GM19193 (cell line): ENCODE measurements around the gene TMTC2.

Source experiments
- POLR2A ChIP-seq: IDR thresholded peaks from 4 replicates; pipeline ENCODE4 v1.6.1; 2011; ENCODE audit not compliant: insufficient read depth, insufficient read length; ENCODE audit errors: extremely low read depth

TMTC2 gene

GRCh38 chr12:82893896-82894295 is 207.2 kb downstream of the TMTC2 start:
- no peak for TF ChIP-seq POLR2A

GRCh38 chr12:82896277-82896676 is 209.6 kb downstream of the TMTC2 start:
- TF ChIP-seq POLR2A: no peak

GRCh38 chr12:82896979-82897378 is 210.3 kb downstream of the TMTC2 start:
- TF ChIP-seq POLR2A: no peak

- TF ChIP-seq POLR2A: no peak
These were observed 211.7 kb downstream of the TMTC2 start for GRCh38 chr12:82898441-82898840.

GRCh38 chr12:82904219-82904790 is 217.6 kb downstream of the TMTC2 start:
- TF ChIP-seq POLR2A: no peak

GRCh38 chr12:82910246-82910893 is 223.7 kb downstream of the TMTC2 start:
- TF ChIP-seq POLR2A: no peak

- TF ChIP-seq POLR2A: no peak
These were observed 225.7 kb downstream of the TMTC2 start for GRCh38 chr12:82912406-82912805.

GRCh38 chr12:82919388-82920054 is 232.8 kb downstream of the TMTC2 start:
- no peak for TF ChIP-seq POLR2A

GRCh38 chr12:82923935-82924334 is 237.2 kb downstream of the TMTC2 start:
- no peak for TF ChIP-seq POLR2A

GRCh38 chr12:82926630-82927029 is 239.9 kb downstream of the TMTC2 start:
- TF ChIP-seq POLR2A: no peak

GRCh38 chr12:82930301-82930700 is 243.6 kb downstream of the TMTC2 start:
- TF ChIP-seq POLR2A: no peak

- no peak for TF ChIP-seq POLR2A
These were observed 244.8 kb downstream of the TMTC2 start for GRCh38 chr12:82931349-82932116.

GRCh38 chr12:82937151-82937550 is 250.4 kb downstream of the TMTC2 start:
- TF ChIP-seq POLR2A: no peak

GRCh38 chr12:82942521-82942920 is 255.8 kb downstream of the TMTC2 start:
- no peak for TF ChIP-seq POLR2A

GRCh38 chr12:82942991-82943401 is 256.3 kb downstream of the TMTC2 start:
- no peak for TF ChIP-seq POLR2A
